Astrocyte (in vitro differentiated cells and primary cell): ENCODE measurements around the gene CENPI. TPM values are rescaled to one million over a fixed set of nuclear protein-coding genes. Genes with fewer than 3 reads are reported as not detected.
A peak's percentile ranks its signal among the peaks of the same experiment; 100 is the strongest.

Experiments used
- DNase-seq: peaks from one replicate; pipeline ENCODE4 v3.0.0-alpha.2; 2010; ENCODE audit warnings: low read depth
- FAIRE-seq: peaks from 2 replicates; lab custom pipeline; 2011; peaks lifted over from hg19 to GRCh38; lab: Jason Lieb, UNC
- H2AFZ ChIP-seq: 2 replicates; pipeline ENCODE4 v1.6.0; 2012; ENCODE audit warnings: low read depth, low read length, inconsistent platforms
- H3K27ac ChIP-seq: 2 replicates; pipeline ENCODE4 v1.5.1; 2011; ENCODE audit warnings: low read depth, low read length, inconsistent platforms
- H3K27me3 ChIP-seq: 2 replicates; pipeline ENCODE4 v1.6.0; 2011; ENCODE audit warnings: low read length, inconsistent platforms; ENCODE audit not compliant: insufficient read depth
- H3K36me3 ChIP-seq: 2 replicates; pipeline ENCODE4 v1.5.1; 2011; ENCODE audit warnings: low read length, inconsistent platforms; ENCODE audit not compliant: insufficient read depth
- H3K4me1 ChIP-seq: 2 replicates; pipeline ENCODE4 v1.5.1; 2011; ENCODE audit warnings: low read length, inconsistent platforms; ENCODE audit not compliant: insufficient read depth
- H3K4me2 ChIP-seq: 2 replicates; pipeline ENCODE4 v1.6.0; 2012; ENCODE audit warnings: low read length, inconsistent platforms
- H3K4me3 ChIP-seq: 2 replicates; pipeline ENCODE4 v1.5.1; 2011; ENCODE audit warnings: low read depth, mild to moderate bottlenecking, low read length, inconsistent platforms; ENCODE audit not compliant: insufficient read depth
- H3K79me2 ChIP-seq: 2 replicates; pipeline ENCODE4 v1.6.0; 2012; ENCODE audit warnings: mild to moderate bottlenecking, low read length, inconsistent platforms; ENCODE audit not compliant: insufficient read depth
- H3K9ac ChIP-seq: 2 replicates; pipeline ENCODE4 v1.6.0; 2012; ENCODE audit warnings: mild to moderate bottlenecking, low read length, inconsistent platforms
- H3K9me3 ChIP-seq: 2 replicates; pipeline ENCODE4 v1.5.1; 2012; ENCODE audit warnings: low read depth, mild to moderate bottlenecking, low read length, inconsistent platforms; ENCODE audit not compliant: insufficient read depth
- H4K20me1 ChIP-seq: 2 replicates; pipeline ENCODE4 v1.6.0; 2012; ENCODE audit warnings: low read length, inconsistent platforms; ENCODE audit not compliant: insufficient read depth
- H3K27ac Mint-ChIP-seq: one replicate; pipeline ENCODE4 v1.8.0; 2021; ENCODE audit warnings: mild to moderate bottlenecking, mixed read lengths; ENCODE audit not compliant: unreplicated experiment
- H3K27me3 Mint-ChIP-seq: one replicate; pipeline ENCODE4 v1.8.0; 2021; ENCODE audit warnings: low read depth, mixed read lengths; ENCODE audit not compliant: unreplicated experiment
- H3K36me3 Mint-ChIP-seq: one replicate; pipeline ENCODE4 v1.8.0; 2021; ENCODE audit warnings: low read depth, mixed read lengths; ENCODE audit not compliant: unreplicated experiment
- H3K4me1 Mint-ChIP-seq: one replicate; pipeline ENCODE4 v1.8.0; 2021; ENCODE audit warnings: low read depth, mixed read lengths; ENCODE audit not compliant: unreplicated experiment
- H3K4me3 Mint-ChIP-seq: one replicate; pipeline ENCODE4 v1.8.0; 2021; ENCODE audit warnings: mild to moderate bottlenecking, moderate library complexity, mixed read lengths; ENCODE audit not compliant: unreplicated experiment
- H3K9me3 Mint-ChIP-seq: one replicate; pipeline ENCODE4 v1.8.0; 2021; ENCODE audit warnings: mild to moderate bottlenecking, mixed read lengths; ENCODE audit not compliant: unreplicated experiment
- EZH2 ChIP-seq: IDR thresholded peaks from 2 replicates; pipeline ENCODE4 v1.6.1; 2012; ENCODE audit warnings: mild to moderate bottlenecking, low read length, inconsistent platforms; ENCODE audit not compliant: insufficient read depth
- total RNA-seq: library from RNA; stranded (reverse); gene quantifications from 2 replicates; pipeline ENCODE4 v1.2.1, GENCODE V29; 2021
- TF ChIP-seq, protein P1 (sequence below): IDR thresholded peaks from 2 replicates; pipeline ENCODE4 v1.5.1; 2011; ENCODE audit warnings: low read depth, mild to moderate bottlenecking, inconsistent platforms, low read length, moderate library complexity; ENCODE audit not compliant: insufficient read depth

The CENPI gene
- total RNA-seq, 1 donor from 2014 or later: 5.0 TPM

GRCh38 chrX:101062176-101062575 lies 35.8 kb upstream of the CENPI start:
- DNase-seq (no peak), FAIRE-seq (peak; percentile 58)
- Mint-ChIP-seq H3K27me3 (no peaks in the 10 kb centered on the region), H3K36me3 (no peaks in the 10 kb centered on the region), H3K9me3 (no peaks in the 10 kb centered on the region), H3K27ac (no peak overlapping the region), H3K4me1 (no peaks in the 10 kb centered on the region), H3K4me3 (no peak overlapping the region)
- Histone ChIP-seq H4K20me1 (no peaks in the 10 kb centered on the region), H3K9me3 (no peaks in the 10 kb centered on the region), H3K36me3 (no peaks in the 10 kb centered on the region), H3K4me1 (no peaks in the 10 kb centered on the region), H3K27me3 (no peaks in the 10 kb centered on the region), H3K79me2 (no peaks in the 10 kb centered on the region), H3K27ac (no peak overlapping the region), H3K4me2 (no peak overlapping the region), H3K4me3 (no peak overlapping the region), H3K9ac (no peak overlapping the region), H2AFZ (no peak overlapping the region)
- TF ChIP-seq EZH2: no peak
- TF ChIP-seq, protein P1, sequence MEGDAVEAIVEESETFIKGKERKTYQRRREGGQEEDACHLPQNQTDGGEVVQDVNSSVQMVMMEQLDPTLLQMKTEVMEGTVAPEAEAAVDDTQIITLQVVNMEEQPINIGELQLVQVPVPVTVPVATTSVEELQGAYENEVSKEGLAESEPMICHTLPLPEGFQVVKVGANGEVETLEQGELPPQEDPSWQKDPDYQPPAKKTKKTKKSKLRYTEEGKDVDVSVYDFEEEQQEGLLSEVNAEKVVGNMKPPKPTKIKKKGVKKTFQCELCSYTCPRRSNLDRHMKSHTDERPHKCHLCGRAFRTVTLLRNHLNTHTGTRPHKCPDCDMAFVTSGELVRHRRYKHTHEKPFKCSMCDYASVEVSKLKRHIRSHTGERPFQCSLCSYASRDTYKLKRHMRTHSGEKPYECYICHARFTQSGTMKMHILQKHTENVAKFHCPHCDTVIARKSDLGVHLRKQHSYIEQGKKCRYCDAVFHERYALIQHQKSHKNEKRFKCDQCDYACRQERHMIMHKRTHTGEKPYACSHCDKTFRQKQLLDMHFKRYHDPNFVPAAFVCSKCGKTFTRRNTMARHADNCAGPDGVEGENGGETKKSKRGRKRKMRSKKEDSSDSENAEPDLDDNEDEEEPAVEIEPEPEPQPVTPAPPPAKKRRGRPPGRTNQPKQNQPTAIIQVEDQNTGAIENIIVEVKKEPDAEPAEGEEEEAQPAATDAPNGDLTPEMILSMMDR: no peak

- no peaks in the 10 kb centered on the region for H3K9me3 Mint-ChIP-seq
- no peak for TF ChIP-seq EZH2
- TF ChIP-seq, protein P1: no peak
- Histone ChIP-seq H3K9me3 (no peaks in the 10 kb centered on the region), H3K9ac (no peak overlapping the region), H3K79me2 (no peaks in the 10 kb centered on the region), H4K20me1 (no peaks in the 10 kb centered on the region), H2AFZ (no peak overlapping the region), H3K4me1 (no peaks in the 10 kb centered on the region), H3K4me2 (no peak overlapping the region), H3K36me3 (no peaks in the 10 kb centered on the region), H3K27me3 (no peaks in the 10 kb centered on the region), H3K27ac (no peak overlapping the region), H3K4me3 (no peak overlapping the region)
- H3K36me3 Mint-ChIP-seq: no peaks in the 10 kb centered on the region
- no peaks in the 10 kb centered on the region for H3K4me1 Mint-ChIP-seq
- H3K4me3 Mint-ChIP-seq: no peak overlapping the region
- no peak overlapping the region for H3K27ac Mint-ChIP-seq
- FAIRE-seq: no peak
- peaks cover 2% of the 10 kb centered on the region for H3K27me3 Mint-ChIP-seq
- no peak for DNase-seq
These were observed 26.4 kb upstream of the CENPI start for GRCh38 chrX:101071582-101071981.

DNA sequence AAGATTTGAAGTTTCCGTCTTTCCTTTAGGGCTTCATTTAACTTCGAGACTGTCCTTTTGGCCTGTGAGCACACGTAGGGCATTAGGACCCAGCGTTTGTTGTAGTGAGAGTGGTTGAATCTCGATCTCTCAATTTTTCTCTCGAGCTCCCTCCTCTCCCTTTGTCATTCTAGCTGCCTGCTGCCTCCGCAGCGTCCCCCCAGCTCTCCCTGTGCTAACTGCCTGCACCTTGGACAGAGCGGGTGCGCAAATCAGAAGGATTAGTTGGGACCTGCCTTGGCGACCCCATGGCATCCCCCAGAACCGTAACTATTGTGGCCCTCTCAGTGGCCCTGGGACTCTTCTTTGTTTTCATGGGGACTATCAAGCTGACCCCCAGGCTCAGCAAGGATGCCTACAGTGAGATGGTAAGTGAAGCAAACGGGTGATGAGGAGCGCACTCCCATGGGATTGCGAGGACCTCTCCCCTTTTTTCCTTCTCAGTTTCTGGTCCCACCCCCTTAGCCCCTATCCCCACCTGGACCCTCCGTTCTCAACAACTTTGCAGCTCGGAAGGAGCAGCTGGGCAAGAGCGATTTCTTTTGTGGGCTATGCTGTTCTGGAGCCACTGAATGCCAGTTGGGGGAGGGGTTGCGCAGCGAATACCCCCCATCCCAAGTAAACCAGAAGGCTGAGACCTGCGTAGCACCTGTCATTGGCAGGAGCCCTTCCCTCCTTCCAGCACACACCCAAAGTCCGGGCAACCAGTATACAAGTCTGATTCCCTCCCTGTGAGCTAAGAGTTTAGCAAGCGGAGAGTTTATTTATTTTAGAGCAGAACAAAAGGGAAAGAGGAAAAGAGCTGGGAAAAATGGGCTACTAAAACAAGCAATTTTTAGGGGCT lies 19.0 kb upstream of the CENPI start, which contains the start of gene TMEM35A:
Gene TMEM35A (plus strand): TSS at position 164 of the 883 bp plus-strand sequence. CDS start 124 bp downstream, at position 288.
- H3K79me2 ChIP-seq: no peaks in the 10 kb centered on the region

More for the DNA sequence above, 19.0 kb upstream of the CENPI start, which contains the start of gene TMEM35A:
- Histone ChIP-seq H3K4me2 (peak within 1 kb of the TSS; percentile 91), H3K27me3 (no peaks in the 10 kb centered on the region), H3K4me3 (peak within 1 kb of the TSS; percentile 69), H3K9ac (peak within 1 kb of the TSS; percentile 60), H3K27ac (no peak within 1 kb of the TSS), H4K20me1 (no peaks in the 10 kb centered on the region), H3K36me3 (no peaks in the 10 kb centered on the region), H3K4me1 (peaks cover 3% of the 10 kb centered on the region), H3K9me3 (no peaks in the 10 kb centered on the region), H2AFZ (peak within 1 kb of the TSS; percentile 85)
- Mint-ChIP-seq H3K27me3 (peaks cover 3% of the 10 kb centered on the region), H3K36me3 (no peaks in the 10 kb centered on the region), H3K27ac (no peak within 1 kb of the TSS), H3K4me1 (no peaks in the 10 kb centered on the region), H3K4me3 (peak within 1 kb of the TSS; percentile 76), H3K9me3 (no peaks in the 10 kb centered on the region)
- FAIRE-seq: peak; percentile 98
- no peak for TF ChIP-seq EZH2
- TF ChIP-seq, protein P1: no peak
- no peak for DNase-seq
